Dendritic cell treated with granulocyte-macrophage colony-stimulating factor and Interleukin-4, amounts not matched to agents 40 ng/mL and 50 ng/mL, for 4 days (primary cell): Measurements from ENCODE around the gene ERBB2.
A peak's percentile ranks its signal among the peaks of the same experiment; 100 is the strongest.
"Not testable (repeated sequence)": the region's sequence is repeated elsewhere in the genome, so short reads cannot be mapped to it uniquely, and the experiment has no call there.

Experiments used
- H3K27ac Mint-ChIP-seq: one replicate; pipeline ENCODE4 v1.8.0; 2022; ENCODE audit warnings: mild to moderate bottlenecking, mixed read lengths
- H3K27me3 Mint-ChIP-seq: one replicate; pipeline ENCODE4 v1.8.0; 2022; ENCODE audit warnings: mild to moderate bottlenecking, mixed read lengths
- H3K36me3 Mint-ChIP-seq: one replicate; pipeline ENCODE4 v1.8.0; 2022; ENCODE audit warnings: low read depth, mixed read lengths
- H3K4me1 Mint-ChIP-seq: one replicate; pipeline ENCODE4 v1.8.0; 2022; ENCODE audit warnings: low read depth, mixed read lengths
- H3K4me3 Mint-ChIP-seq: one replicate; pipeline ENCODE4 v1.8.0; 2022; ENCODE audit warnings: mild to moderate bottlenecking, moderate library complexity, mixed read lengths
- H3K9me3 Mint-ChIP-seq: one replicate; pipeline ENCODE4 v1.8.0; 2022; ENCODE audit warnings: mixed read lengths
- intact Hi-C: fragments of 100-400 bp; cut with micrococcal nuclease; formaldehyde crosslinking; loops from one replicate; pipeline ENCODE4 v1.15.0; 2022

ERBB2 gene

DNA sequence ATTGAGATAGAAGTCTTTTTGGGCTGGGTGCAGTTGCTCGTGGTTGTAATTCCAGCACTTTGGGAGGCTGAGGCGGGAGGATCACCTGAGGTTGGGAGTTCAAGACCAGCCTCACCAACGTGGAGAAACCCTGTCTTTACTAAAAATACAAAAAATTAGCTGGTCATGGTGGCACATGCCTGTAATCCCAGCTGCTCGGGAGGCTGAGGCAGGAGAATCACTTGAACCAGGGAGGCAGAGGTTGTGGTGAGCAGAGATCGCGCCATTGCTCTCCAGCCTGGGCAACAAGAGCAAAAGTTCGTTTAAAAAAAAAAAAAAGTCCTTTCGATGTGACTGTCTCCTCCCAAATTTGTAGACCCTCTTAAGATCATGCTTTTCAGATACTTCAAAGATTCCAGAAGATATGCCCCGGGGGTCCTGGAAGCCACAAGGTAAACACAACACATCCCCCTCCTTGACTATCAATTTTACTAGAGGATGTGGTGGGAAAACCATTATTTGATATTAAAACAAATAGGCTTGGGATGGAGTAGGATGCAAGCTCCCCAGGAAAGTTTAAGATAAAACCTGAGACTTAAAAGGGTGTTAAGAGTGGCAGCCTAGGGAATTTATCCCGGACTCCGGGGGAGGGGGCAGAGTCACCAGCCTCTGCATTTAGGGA is 577 bp upstream of the ERBB2 start:
- Mint-ChIP-seq H3K4me1 (peaks cover 10% of the 10 kb centered on the region), H3K27me3 (peaks cover 59% of the 10 kb centered on the region)
- intact Hi-C loops, H3K4me3 Mint-ChIP-seq, H3K36me3 Mint-ChIP-seq, H3K9me3 Mint-ChIP-seq, H3K27ac Mint-ChIP-seq: not testable (repeated sequence)

DNA sequence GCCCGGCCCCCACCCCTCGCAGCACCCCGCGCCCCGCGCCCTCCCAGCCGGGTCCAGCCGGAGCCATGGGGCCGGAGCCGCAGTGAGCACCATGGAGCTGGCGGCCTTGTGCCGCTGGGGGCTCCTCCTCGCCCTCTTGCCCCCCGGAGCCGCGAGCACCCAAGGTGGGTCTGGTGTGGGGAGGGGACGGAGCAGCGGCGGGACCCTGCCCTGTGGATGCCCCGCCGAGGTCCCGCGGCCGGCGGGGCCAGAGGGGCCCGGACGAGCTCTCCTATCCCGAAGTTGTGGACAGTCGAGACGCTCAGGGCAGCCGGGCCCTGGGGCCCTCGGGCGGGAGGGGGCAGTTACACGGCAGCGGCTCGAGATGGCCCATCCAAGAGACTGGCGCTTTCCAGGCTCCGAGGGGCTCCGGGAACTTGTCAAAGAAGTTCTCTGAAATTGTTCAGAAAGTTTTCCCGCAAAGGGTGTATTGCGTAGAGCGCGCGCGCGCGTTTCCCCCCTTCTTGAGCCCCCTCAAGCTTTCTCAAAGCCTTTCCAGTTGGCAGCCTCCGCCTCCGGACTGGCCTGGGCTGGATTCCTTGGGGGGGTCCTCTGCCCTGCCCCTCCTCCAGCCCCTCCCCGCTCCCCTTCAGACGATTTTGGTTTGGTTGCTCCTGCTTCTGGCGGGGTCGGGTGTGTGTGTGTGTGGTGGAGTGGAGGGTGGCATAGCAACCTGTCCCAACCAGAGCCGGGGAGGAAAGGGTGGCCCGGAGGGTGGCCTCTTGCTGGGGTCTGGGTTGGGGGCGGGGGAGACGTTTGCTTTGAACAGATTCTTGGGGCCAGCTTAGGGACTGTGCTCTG is 504 bp downstream of the ERBB2 start:
- H3K36me3 Mint-ChIP-seq = no peaks in the 10 kb centered on the region
- no peaks in the 10 kb centered on the region for H3K9me3 Mint-ChIP-seq
- intact Hi-C loops = no loop called here
- no peak overlapping the region for H3K27ac Mint-ChIP-seq
- H3K27me3 Mint-ChIP-seq = peaks cover 59% of the 10 kb centered on the region
- peak overlapping the region; percentile 17 for H3K4me3 Mint-ChIP-seq
- peaks cover 10% of the 10 kb centered on the region for H3K4me1 Mint-ChIP-seq

DNA sequence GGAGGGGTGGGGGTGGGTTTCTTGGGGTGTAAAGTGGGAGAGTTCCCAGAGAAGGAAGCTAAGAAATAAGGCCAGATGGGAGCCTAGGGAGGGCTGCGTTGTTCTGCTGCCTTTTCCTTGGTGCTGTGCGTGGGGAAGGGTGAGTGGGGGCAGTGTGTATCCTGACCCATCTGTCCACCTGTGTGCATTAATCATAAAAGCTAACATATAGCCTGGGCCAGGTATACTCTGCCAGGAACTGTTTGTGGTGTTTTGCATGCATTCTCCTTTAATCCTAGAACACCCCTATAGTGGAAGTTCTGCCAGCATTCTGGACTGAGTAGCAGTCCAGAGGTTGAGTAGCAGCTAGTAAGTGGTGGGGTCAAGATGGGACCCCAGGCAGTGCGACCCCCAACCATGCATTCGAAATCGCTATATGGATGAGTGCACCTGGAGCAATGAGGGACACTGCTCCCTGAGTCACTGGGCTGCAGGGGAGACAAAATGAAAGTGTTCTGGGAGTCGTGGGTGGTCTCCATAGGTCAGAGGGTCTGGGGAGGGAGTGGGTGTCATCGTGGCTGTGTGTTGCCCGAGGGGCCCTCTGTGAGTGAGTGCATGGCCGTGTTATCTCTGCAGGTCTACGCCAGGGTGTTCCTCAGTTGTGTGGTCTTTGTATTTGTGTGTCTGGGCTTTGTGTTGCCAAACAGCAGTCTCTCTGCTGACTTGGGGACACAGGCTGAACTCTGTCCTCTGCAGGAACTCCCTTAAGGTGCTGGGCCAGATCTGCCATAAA is 1.3 kb downstream of the ERBB2 start:
- H3K4me1 Mint-ChIP-seq = peaks cover 10% of the 10 kb centered on the region
- H3K27me3 Mint-ChIP-seq = peaks cover 57% of the 10 kb centered on the region
- H3K36me3 Mint-ChIP-seq = no peaks in the 10 kb centered on the region
- H3K4me3 Mint-ChIP-seq = no peak overlapping the region
- intact Hi-C loops = no loop called here
- no peak overlapping the region for H3K27ac Mint-ChIP-seq
- H3K9me3 Mint-ChIP-seq = no peaks in the 10 kb centered on the region

DNA sequence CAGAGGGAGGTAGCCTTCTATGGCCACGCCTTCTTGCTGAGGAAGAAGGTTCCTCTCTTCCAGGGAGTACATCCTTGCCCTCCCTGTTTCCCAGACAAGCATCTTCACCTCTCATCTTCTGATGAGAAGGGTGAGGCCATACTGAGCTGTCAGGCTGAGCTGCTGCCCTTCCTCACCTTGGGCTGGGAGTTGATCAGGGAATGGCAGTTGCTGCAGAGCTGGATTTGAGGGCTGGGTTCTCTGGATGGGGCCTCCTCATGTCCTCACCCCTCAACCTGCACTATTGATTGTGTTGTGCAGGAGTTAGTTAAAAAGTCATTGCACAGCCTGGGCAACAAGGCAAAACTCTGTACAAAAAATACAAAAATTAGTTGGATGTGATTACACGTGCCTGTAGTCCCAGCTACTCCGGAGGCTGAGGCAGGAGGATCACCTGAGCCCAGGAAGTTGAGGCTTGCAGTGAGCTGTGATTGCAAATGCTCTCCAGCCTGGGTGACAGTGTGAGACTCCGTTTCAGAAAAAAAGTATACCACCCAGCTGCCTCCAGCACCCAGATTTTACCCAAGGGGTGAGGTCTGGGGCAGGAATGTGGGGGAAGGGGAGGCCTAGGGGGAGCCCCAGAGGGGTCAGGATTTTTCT is 2.0 kb downstream of the ERBB2 start:
- Mint-ChIP-seq H3K4me1 (peaks cover 10% of the 10 kb centered on the region), H3K27ac (no peak overlapping the region), H3K36me3 (no peaks in the 10 kb centered on the region), H3K9me3 (no peaks in the 10 kb centered on the region), H3K4me3 (no peak overlapping the region), H3K27me3 (peaks cover 55% of the 10 kb centered on the region)
- intact Hi-C loops = no loop called here

DNA sequence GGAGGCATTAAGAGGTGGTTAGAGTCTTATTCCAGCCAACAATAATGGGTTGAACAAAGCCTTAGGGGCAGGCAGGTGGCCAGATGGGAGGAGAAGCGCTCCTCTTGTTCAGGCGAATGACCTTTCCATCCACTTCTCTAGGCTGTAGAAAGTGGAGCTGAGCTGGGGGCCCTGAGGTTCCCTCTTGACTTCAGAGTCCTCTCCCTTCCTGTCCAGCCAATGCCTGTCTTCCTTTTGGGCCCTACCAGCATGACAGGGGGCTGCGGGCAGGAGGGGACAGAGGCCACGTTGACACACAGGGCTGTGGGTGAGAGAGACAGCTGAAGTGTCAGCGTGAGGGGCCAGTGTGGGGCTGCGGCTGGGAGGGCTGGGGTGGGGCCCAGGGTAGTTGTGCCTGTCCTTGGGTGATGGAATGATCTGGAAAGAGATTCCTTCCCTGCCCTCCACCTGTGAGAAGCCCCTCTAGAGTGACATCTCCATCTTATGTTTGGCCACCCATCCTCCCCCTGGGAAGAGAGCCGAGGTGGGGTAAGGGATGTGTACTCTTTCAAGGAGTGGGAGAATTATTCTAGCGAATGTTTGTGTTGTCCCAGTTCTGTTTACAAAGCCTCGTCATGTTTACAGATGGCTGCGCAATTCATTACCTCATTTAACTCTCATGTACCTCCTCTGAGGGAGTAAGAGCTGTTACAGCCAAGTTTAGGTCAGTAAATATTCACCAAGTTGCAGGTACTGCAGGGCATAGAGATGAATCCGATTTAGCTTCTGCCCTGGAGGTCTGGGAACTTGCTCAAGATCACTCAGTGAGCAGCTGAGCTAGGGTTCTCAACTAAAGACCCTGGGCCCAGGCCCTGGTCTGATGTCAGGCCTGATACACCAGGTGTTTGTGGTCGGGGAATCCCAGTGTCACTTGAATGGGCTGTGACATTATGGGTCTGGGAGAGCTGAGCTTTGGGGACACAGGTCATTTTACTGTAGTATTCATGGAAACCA is 3.3 kb downstream of the ERBB2 start:
- Mint-ChIP-seq H3K36me3 (no peaks in the 10 kb centered on the region), H3K27ac (no peak overlapping the region), H3K9me3 (no peaks in the 10 kb centered on the region), H3K27me3 (peaks cover 48% of the 10 kb centered on the region), H3K4me1 (peaks cover 10% of the 10 kb centered on the region), H3K4me3 (no peak overlapping the region)
- intact Hi-C loops = no loop called here

DNA sequence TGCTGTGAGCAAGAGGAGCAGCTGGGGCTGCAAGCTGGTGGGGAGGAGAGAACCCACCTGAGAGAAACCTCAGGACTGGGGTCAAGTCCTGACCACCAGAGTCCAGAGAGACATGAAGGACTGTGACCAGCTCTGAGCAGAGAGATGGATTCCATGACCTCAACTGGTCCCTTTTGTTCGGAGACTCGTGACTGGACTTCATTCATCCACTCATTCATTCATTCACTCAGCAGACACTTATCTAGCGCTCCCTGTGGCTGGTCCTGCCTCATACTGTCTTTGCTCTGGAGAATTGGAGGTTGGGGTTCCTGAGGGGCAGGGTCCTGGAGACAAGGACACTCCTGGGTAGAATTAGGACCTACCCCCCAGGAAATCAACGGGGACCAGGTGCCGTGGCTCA is 4.0 kb downstream of the ERBB2 start:
- H3K4me1 Mint-ChIP-seq = peaks cover 10% of the 10 kb centered on the region

DNA sequence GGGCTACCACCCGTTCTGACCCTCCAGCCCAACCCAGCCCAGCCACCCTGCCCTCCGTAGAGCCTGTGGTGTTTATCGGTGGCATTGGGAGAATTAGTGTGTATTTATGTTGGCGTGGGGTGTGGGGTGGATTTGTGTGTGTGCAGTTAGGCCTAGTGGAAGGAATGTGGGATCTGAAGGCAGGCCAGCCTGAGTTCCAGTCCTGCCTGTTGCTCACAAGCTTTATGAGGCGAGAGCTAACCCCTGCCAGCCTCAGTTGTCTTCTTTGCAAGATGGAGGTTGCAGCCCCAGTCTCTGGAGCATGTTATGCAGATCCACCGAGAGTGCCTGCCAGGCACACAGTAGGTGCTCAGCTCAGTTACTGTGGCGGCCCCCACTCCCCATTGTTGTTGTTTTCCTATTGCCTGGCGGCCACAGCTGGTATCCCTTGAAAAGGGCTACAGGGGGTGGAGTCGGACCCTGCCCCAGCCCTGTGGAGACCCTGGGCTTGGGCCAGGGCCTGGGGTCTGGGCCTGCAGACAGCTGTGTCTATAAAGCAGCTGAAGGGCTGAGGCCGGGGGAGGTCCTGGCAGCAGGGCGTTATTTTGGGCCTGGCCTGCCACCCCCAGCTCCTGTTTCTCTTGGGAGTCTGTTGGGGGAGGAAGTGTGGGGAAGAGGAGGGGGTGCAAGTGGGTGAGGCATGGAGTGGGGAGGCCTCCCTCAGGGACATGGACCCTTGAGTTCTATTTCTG is 5.1 kb downstream of the ERBB2 start:
- H3K9me3 Mint-ChIP-seq = no peaks in the 10 kb centered on the region
- H3K36me3 Mint-ChIP-seq = no peaks in the 10 kb centered on the region
- H3K4me3 Mint-ChIP-seq = no peak overlapping the region
- H3K27me3 Mint-ChIP-seq = peaks cover 36% of the 10 kb centered on the region
- no peak overlapping the region for H3K27ac Mint-ChIP-seq
- H3K4me1 Mint-ChIP-seq = peaks cover 4% of the 10 kb centered on the region
- intact Hi-C loops = no loop called here

More for the DNA sequence above, 4.0 kb downstream of the ERBB2 start:
- H3K27ac Mint-ChIP-seq = no peak overlapping the region
- intact Hi-C loops = no loop called here
- no peak overlapping the region for H3K4me3 Mint-ChIP-seq
- no peaks in the 10 kb centered on the region for H3K36me3 Mint-ChIP-seq
- H3K27me3 Mint-ChIP-seq = peaks cover 43% of the 10 kb centered on the region
- H3K9me3 Mint-ChIP-seq = no peaks in the 10 kb centered on the region

DNA sequence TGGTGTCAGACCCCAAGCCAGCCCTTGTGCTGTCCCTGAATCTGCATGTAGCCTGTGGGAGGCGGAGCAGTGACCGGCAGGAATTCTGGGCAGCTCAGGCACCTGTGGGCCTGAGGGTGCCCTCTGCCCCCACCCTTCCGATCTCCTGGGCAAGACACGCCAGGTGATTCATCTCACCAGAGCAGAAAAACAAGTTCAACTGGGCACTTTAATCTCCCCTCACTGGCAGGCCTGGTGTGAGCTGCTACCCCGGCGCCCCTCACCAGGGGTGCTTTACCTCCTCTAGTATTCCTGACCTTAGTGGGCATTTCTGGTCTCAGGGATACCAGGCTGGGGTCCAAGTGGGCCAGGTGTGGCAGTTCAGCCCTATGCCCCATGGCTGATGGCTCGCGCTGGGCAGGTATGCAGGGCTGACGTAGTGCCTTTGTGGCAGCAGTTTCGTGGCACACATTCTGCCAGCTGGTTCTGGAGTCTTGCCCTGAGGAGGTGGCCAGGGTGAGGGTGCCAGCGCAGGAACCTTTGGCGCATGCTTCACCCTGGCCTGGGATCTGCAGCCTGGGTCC is 6.0 kb downstream of the ERBB2 start:
- Mint-ChIP-seq H3K27ac (no peak overlapping the region), H3K27me3 (peaks cover 27% of the 10 kb centered on the region), H3K4me1 (no peaks in the 10 kb centered on the region), H3K36me3 (no peaks in the 10 kb centered on the region), H3K4me3 (no peak overlapping the region), H3K9me3 (no peaks in the 10 kb centered on the region)
- intact Hi-C loops = no loop called here

DNA sequence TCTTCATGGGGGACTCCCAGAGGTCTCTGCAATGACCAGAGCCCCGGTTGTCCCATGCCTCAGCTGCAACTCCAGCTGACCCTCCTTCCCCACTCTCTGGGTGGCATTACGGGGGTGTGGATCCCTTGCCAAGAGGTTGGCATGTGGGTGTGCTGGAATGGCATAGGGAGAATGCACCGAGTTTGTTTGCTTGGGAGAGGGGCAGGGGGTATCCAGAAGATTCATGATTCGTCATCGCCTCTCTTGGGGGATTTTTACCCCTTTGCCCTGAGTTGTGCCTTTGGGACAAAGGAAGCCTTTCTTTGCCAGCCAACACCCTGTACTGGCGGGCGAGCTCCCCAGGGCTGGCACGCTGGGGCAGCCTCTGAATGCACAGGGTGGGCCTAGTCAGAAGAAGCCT is 6.5 kb downstream of the ERBB2 start:
- Mint-ChIP-seq H3K27me3 (peaks cover 22% of the 10 kb centered on the region), H3K9me3 (no peaks in the 10 kb centered on the region), H3K4me3 (no peak overlapping the region), H3K4me1 (no peaks in the 10 kb centered on the region), H3K36me3 (no peaks in the 10 kb centered on the region), H3K27ac (no peak overlapping the region)
- intact Hi-C loops = no loop called here

DNA sequence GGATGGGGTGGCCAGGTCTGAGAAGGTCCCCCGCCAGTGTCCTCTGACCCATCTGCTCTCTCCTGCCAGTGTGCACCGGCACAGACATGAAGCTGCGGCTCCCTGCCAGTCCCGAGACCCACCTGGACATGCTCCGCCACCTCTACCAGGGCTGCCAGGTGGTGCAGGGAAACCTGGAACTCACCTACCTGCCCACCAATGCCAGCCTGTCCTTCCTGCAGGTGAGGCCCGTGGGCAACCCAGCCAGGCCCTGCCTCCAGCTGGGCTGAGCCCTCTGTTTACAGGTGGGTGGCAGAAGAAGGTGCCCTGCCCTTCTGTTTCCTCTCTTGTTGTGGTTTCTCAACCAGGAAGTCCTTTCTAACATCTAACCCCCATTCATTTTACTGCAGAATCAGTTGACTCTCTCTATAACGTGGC is 7.1 kb downstream of the ERBB2 start:
- Mint-ChIP-seq H3K4me1 (no peaks in the 10 kb centered on the region), H3K36me3 (no peaks in the 10 kb centered on the region), H3K9me3 (no peaks in the 10 kb centered on the region), H3K4me3 (no peak overlapping the region), H3K27ac (no peak overlapping the region), H3K27me3 (peaks cover 16% of the 10 kb centered on the region)
- intact Hi-C loops = no loop called here

DNA sequence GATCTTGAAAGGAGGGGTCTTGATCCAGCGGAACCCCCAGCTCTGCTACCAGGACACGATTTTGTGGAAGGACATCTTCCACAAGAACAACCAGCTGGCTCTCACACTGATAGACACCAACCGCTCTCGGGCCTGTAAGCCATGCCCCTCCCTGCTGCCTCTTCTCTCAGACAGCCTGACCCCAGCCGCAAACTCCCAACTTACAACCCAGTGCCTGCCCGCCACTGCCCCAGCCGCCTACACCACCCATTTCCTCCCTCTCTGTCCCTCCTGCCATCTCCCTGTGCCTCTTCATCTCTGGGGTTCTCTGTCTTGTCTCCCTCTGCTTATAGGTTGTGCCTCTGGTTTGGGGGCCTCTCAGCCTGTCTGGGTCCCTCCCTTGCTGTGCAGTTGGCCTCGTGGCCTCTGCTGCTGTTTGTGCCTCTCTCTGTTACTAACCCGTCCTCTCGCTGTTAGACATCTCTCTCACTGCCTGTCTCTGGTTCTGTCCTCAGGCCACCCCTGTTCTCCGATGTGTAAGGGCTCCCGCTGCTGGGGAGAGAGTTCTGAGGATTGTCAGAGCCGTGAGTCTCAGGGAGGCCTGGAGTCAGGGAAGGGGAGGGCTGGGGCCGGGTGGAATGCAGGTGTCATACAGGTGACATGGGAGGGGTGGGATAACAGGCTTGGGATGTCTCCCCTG is 9.6 kb downstream of the ERBB2 start:
- H3K27ac Mint-ChIP-seq = no peak overlapping the region
- intact Hi-C loops = no loop called here

More for the DNA sequence above, 9.6 kb downstream of the ERBB2 start:
- no peak overlapping the region for H3K4me3 Mint-ChIP-seq
- H3K27me3 Mint-ChIP-seq = peaks cover 2% of the 10 kb centered on the region
- no peaks in the 10 kb centered on the region for H3K4me1 Mint-ChIP-seq
- H3K36me3 Mint-ChIP-seq = no peaks in the 10 kb centered on the region
- H3K9me3 Mint-ChIP-seq = no peaks in the 10 kb centered on the region
